Neural cell (in vitro differentiated cells): ENCODE measurements around the gene NPEPPS.
"Not testable (repeated sequence)": the region's sequence is repeated elsewhere in the genome, so short reads cannot be mapped to it uniquely, and the experiment has no call there.

Experiments
- EP300 ChIP-seq: fragments of 450-650 bp; conservative IDR thresholded peaks from 2 replicates; pipeline ENCODE4 v1.6.1; 2014; ENCODE audit warnings: antibody characterized with exemption, mild to moderate bottlenecking, moderate library complexity; ENCODE audit not compliant: poor library complexity, severe bottlenecking
- EZH2 ChIP-seq: fragments of 200-600, 300-800 bp; shearing (Covaris generic), sonication (generic); IDR thresholded peaks from 2 replicates; pipeline ENCODE4 v1.6.1; 2014; ENCODE audit warnings: antibody characterized with exemption, low read length, borderline replicate concordance, mild to moderate bottlenecking; ENCODE audit not compliant: insufficient read depth, poor library complexity, severe bottlenecking
- RAD21 ChIP-seq: fragments of 450-650 bp; conservative IDR thresholded peaks from 2 replicates; pipeline ENCODE4 v1.6.1; 2014; ENCODE audit warnings: antibody characterized with exemption, mild to moderate bottlenecking, moderate library complexity
- TF ChIP-seq, protein P1 (sequence below): fragments of 450-650 bp; IDR thresholded peaks from 2 replicates; pipeline ENCODE4 v1.5.1; 2014; ENCODE audit warnings: antibody characterized with exemption, mild to moderate bottlenecking, moderate library complexity; ENCODE audit not compliant: poor library complexity, severe bottlenecking
- TF ChIP-seq, protein P2 (sequence below): IDR thresholded peaks from 2 replicates; pipeline ENCODE4 v1.6.1; 2012; ENCODE audit warnings: borderline replicate concordance

DNA sequence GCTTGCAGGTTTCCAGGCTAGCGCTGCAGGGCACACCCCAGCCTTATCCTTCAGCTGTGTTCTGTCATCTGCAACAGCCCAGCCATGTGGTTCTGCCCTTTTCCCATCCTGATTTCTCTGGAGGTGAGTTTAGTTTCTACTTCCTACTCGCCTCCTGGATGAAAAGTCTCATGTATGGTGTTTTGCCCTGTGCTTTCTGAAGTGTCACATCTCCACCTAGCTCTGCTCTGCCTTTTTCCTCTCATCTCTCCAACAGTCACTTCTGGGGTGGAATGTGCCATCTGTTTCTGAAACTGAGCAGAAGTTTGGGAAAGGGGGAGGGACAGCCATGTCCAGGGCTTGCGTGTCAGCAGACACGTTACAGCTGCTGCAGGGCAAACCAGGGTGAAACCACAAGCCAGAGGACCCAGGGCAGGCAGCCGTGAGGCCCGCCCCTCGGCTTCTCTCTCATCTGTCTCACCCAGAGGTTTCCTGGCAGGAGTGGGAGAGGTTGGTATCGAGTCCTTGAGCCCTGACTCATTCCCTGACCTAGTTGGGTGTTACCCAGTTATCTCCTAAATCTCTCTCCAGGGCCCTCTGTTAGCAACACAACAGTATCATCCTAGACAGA is 28.7 kb upstream of the NPEPPS start:
- not testable (repeated sequence) for TF ChIP-seq RAD21, EP300, EZH2
- TF ChIP-seq, protein P1, sequence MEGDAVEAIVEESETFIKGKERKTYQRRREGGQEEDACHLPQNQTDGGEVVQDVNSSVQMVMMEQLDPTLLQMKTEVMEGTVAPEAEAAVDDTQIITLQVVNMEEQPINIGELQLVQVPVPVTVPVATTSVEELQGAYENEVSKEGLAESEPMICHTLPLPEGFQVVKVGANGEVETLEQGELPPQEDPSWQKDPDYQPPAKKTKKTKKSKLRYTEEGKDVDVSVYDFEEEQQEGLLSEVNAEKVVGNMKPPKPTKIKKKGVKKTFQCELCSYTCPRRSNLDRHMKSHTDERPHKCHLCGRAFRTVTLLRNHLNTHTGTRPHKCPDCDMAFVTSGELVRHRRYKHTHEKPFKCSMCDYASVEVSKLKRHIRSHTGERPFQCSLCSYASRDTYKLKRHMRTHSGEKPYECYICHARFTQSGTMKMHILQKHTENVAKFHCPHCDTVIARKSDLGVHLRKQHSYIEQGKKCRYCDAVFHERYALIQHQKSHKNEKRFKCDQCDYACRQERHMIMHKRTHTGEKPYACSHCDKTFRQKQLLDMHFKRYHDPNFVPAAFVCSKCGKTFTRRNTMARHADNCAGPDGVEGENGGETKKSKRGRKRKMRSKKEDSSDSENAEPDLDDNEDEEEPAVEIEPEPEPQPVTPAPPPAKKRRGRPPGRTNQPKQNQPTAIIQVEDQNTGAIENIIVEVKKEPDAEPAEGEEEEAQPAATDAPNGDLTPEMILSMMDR = not testable (repeated sequence)
- TF ChIP-seq, protein P2, sequence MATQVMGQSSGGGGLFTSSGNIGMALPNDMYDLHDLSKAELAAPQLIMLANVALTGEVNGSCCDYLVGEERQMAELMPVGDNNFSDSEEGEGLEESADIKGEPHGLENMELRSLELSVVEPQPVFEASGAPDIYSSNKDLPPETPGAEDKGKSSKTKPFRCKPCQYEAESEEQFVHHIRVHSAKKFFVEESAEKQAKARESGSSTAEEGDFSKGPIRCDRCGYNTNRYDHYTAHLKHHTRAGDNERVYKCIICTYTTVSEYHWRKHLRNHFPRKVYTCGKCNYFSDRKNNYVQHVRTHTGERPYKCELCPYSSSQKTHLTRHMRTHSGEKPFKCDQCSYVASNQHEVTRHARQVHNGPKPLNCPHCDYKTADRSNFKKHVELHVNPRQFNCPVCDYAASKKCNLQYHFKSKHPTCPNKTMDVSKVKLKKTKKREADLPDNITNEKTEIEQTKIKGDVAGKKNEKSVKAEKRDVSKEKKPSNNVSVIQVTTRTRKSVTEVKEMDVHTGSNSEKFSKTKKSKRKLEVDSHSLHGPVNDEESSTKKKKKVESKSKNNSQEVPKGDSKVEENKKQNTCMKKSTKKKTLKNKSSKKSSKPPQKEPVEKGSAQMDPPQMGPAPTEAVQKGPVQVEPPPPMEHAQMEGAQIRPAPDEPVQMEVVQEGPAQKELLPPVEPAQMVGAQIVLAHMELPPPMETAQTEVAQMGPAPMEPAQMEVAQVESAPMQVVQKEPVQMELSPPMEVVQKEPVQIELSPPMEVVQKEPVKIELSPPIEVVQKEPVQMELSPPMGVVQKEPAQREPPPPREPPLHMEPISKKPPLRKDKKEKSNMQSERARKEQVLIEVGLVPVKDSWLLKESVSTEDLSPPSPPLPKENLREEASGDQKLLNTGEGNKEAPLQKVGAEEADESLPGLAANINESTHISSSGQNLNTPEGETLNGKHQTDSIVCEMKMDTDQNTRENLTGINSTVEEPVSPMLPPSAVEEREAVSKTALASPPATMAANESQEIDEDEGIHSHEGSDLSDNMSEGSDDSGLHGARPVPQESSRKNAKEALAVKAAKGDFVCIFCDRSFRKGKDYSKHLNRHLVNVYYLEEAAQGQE = not testable (repeated sequence)
